GM12878 (cell line): ENCODE results near the gene PIEZO2. TPM values are rescaled to one million over a fixed set of nuclear protein-coding genes. Genes with fewer than 3 reads are reported as not detected.

Source experiments
- ATAC-seq: fragments of 200-7000 bp; cut with Tn5 transposase; 3 replicates; pipeline ENCODE4 v1.9.1; 2020; ENCODE audit warnings: mild to moderate bottlenecking, moderate library complexity
- BruUV-seq: library from RNA; stranded (reverse); fragments of 400-500 nt; replicated peaks from 2 replicates; lab custom pipeline; 2021; lab: Mats Ljungman, UMichigan
- CTCF ChIA-PET: fragments of 300-600 bp; sonication (Branson Sonifier 250); formaldehyde crosslinking; extraction: SDS; loops from one replicate; lab custom pipeline; 2021; ENCODE audit warnings: inconsistent platforms; lab: Yijun Ruan, JAX
- POLR2A ChIA-PET: fragments of 350-600 bp; formaldehyde crosslinking; extraction: SDS; loops from one replicate; lab custom pipeline; 2021; ENCODE audit warnings: inconsistent platforms; lab: Charles Lee
- RAD21 ChIA-PET: fragments of 300-600 bp; sonication (Branson Sonifier 250); formaldehyde crosslinking; loops from one replicate; lab custom pipeline; 2023; ENCODE audit warnings: antibody characterized with exemption; ENCODE audit not compliant: unreplicated experiment; lab: Charles Lee
- SMC1A ChIA-PET: fragments of 300-600 bp; sonication (Branson Sonifier 250); formaldehyde crosslinking; loops from one replicate; lab custom pipeline; 2023; ENCODE audit not compliant: unreplicated experiment, uncharacterized antibody; lab: Charles Lee
- DNase-seq: peaks from one replicate; pipeline ENCODE4 v3.0.0-alpha.2; 2011; ENCODE audit warnings: low read depth, low spot score
- FAIRE-seq: peaks from 3 replicates; lab custom pipeline; 2011; peaks lifted over from hg19 to GRCh38; lab: Jason Lieb, UNC
- H2AFZ ChIP-seq: 2 replicates; pipeline ENCODE4 v1.6.0; 2011; ENCODE audit warnings: low read depth, low read length, control low read depth; ENCODE audit not compliant: control insufficient read depth
- H3K27ac ChIP-seq: 2 replicates; pipeline ENCODE4 v1.5.1; 2011; ENCODE audit warnings: control low read depth; ENCODE audit not compliant: control insufficient read depth, insufficient read depth
- H3K27me3 ChIP-seq, 2 experiments: replicated peaks in 1 of 2; 2 replicates each; pipeline versions ENCODE4 v1.6.0 to v1.6.1; 2011; ENCODE audit warnings: low read length in 1 of 2; ENCODE audit not compliant: control insufficient read depth in 2 of 2, insufficient read depth in 2 of 2
- H3K36me3 ChIP-seq, 2 experiments: 2 replicates each; pipeline ENCODE4 v1.5.1; 2011; ENCODE audit warnings: low read length in 1 of 2; ENCODE audit not compliant: control insufficient read depth in 2 of 2, insufficient read depth in 2 of 2
- H3K4me1 ChIP-seq: 2 replicates; pipeline ENCODE4 v1.6.1; 2011; ENCODE audit warnings: mild to moderate bottlenecking, low read length, moderate library complexity, mixed read lengths; ENCODE audit not compliant: control insufficient read depth, insufficient read depth
- H3K4me2 ChIP-seq: 2 replicates; pipeline ENCODE4 v1.6.0; 2011; ENCODE audit warnings: control low read depth; ENCODE audit not compliant: control insufficient read depth, insufficient read depth
- H3K4me3 ChIP-seq: fragments of 200-600 bp; sonication (generic); 2 replicates; pipeline ENCODE4 v1.5.1; 2016
- H3K79me2 ChIP-seq: 2 replicates; pipeline ENCODE4 v1.6.0; 2011; ENCODE audit warnings: low read length; ENCODE audit not compliant: control insufficient read depth, insufficient read depth
- H3K9ac ChIP-seq: 2 replicates; pipeline ENCODE4 v1.8.0; 2011; ENCODE audit warnings: low read length, control low read depth, mixed read lengths; ENCODE audit not compliant: control insufficient read depth, insufficient read depth
- H3K9me3 ChIP-seq: replicated peaks from 3 replicates; pipeline ENCODE4 v1.5.1; 2011; ENCODE audit warnings: mild to moderate bottlenecking, low read length; ENCODE audit not compliant: control insufficient read depth, insufficient read depth
- H4K20me1 ChIP-seq: 2 replicates; pipeline ENCODE4 v1.6.0; 2011; ENCODE audit not compliant: control insufficient read depth, insufficient read depth
- CBX5 ChIP-seq: sonication (generic); IDR thresholded peaks from 2 replicates; pipeline ENCODE4 v1.6.1; 2016; ENCODE audit warnings: low read depth, moderate library complexity, mild to moderate bottlenecking, inconsistent platforms
- CEBPB ChIP-seq, 2 experiments: fragments of 150-350 bp in 1 of 2; IDR thresholded peaks; 2 replicates each; pipeline ENCODE4 v1.6.1; 2012 to 2014; ENCODE audit warnings: low read depth in 2 of 2, low read length in 2 of 2, borderline replicate concordance in 1 of 2, inconsistent platforms in 1 of 2
- E2F4 ChIP-seq: IDR thresholded peaks from 2 replicates; pipeline ENCODE4 v1.6.1; 2012; ENCODE audit warnings: low read depth, low read length, improper control_type of control experiment
- EZH2 ChIP-seq: IDR thresholded peaks from 2 replicates; pipeline ENCODE4 v1.6.1; 2012; ENCODE audit warnings: low read depth, mild to moderate bottlenecking, control low read depth, inconsistent platforms, low read length, borderline replicate concordance; ENCODE audit not compliant: control insufficient read depth
- IRF4 ChIP-seq: IDR thresholded peaks from 2 replicates; pipeline ENCODE4 v1.6.1; 2011; ENCODE audit warnings: low read depth, low read length
- JUNB ChIP-seq: IDR thresholded peaks from 2 replicates; pipeline ENCODE4 v1.6.1; 2016; ENCODE audit warnings: antibody characterized with exemption, mild to moderate bottlenecking
- KLF5 ChIP-seq: fragments of 450-650 bp; IDR thresholded peaks from 2 replicates; pipeline ENCODE4 v1.6.1; 2014; ENCODE audit warnings: mild to moderate bottlenecking; ENCODE audit not compliant: partially characterized antibody
- POLR2AphosphoS5 ChIP-seq: IDR thresholded peaks from 2 replicates; pipeline ENCODE4 v1.6.1; 2011; ENCODE audit warnings: mild to moderate bottlenecking, low read length, inconsistent platforms
- RAD51 ChIP-seq: fragments of 450-650 bp; IDR thresholded peaks from 2 replicates; pipeline ENCODE4 v1.6.1; 2016; ENCODE audit warnings: moderate library complexity, mild to moderate bottlenecking, inconsistent platforms
- RB1 ChIP-seq: fragments of 450-650 bp; formaldehyde crosslinking; IDR thresholded peaks from 2 replicates; pipeline ENCODE4 v1.6.1; 2017; ENCODE audit warnings: mild to moderate bottlenecking, borderline replicate concordance
- RBBP5 ChIP-seq: fragments of 200-600 bp; sonication (generic); conservative IDR thresholded peaks from 2 replicates; pipeline ENCODE4 v1.6.1; 2016
- USF1 ChIP-seq: IDR thresholded peaks from 2 replicates; pipeline ENCODE4 v1.6.1; 2011; ENCODE audit warnings: borderline replicate concordance, low read depth, mild to moderate bottlenecking, moderate library complexity, mixed read lengths, low read length; ENCODE audit not compliant: insufficient read depth; ENCODE audit errors: extremely low read length
- ZNF24 ChIP-seq: fragments of 450-650 bp; IDR thresholded peaks from 2 replicates; pipeline ENCODE4 v1.6.1; 2017; ENCODE audit warnings: antibody characterized with exemption, mild to moderate bottlenecking
- ZNF592 ChIP-seq: fragments of 450-650 bp; IDR thresholded peaks from 2 replicates; pipeline ENCODE4 v1.6.1; 2017; ENCODE audit warnings: mild to moderate bottlenecking, moderate library complexity
- WGBS: methylation state at CpG from one replicate; pipeline ENCODE4 v1.1.6; 2016; ENCODE audit warnings: low lambda C conversion rate; ENCODE audit not compliant: insufficient replicate concordance, insufficient coverage; ENCODE audit errors: missing lambda C conversion rate; 5-methylcytosine and 5-hydroxymethylcytosine counted together
- in situ Hi-C: fragments of 300-500 bp; cut with MboI; formaldehyde crosslinking; loops from 9 replicates; pipeline ENCODE4 v1.14.3; 2018; ENCODE audit warnings: mixed read lengths
- intact Hi-C: fragments of 100-400 bp; cut with micrococcal nuclease; formaldehyde crosslinking; loops from one replicate; pipeline ENCODE4 v1.14.2; 2022; ENCODE audit not compliant: unreplicated experiment
- polyA plus RNA-seq, 11 experiments: library from polyadenylated mRNA; depleted of rRNA in 4 of 11; unstranded in 6 of 11; stranded (reverse) in 5 of 11; fragments of >200 nt; fragmentation: Nextera tagmentation in 4 of 11; fragmentation: Illumina TruSeq in 1 of 11; extraction: Ambion mirVana in 4 of 11; extraction: Trizol in 1 of 11; gene quantifications; 1 replicate in 1 of 11; 2 replicates in 10 of 11; pipeline versions ENCODE4 v1.2.1 to v1.2.3, GENCODE V29; 2011 to 2016; ENCODE audit warnings: inconsistent platforms in 2 of 11, missing spikeins in 2 of 11, low read depth in 1 of 11
- total RNA-seq, 4 experiments: library from RNA; depleted of rRNA in 3 of 4; stranded (reverse); fragments of >200 nt in 3 of 4; fragmentation: Illumina TruSeq in 1 of 4; extraction: Trizol in 1 of 4; gene quantifications; 2 replicates each; pipeline versions ENCODE4 v1.2.1 to v1.2.3, GENCODE V29; 2013 to 2021

Gene PIEZO2
- total and polyA plus RNA-seq, 10 of the 15 experiments (the other 5 are each of a cell fraction or from before 2014, with no cell fraction given): 6.7 to 42.3 (median 27.4) TPM

GRCh38 chr18:10752382-10752781 lies 397.0 kb downstream of the PIEZO2 start:
- Histone ChIP-seq H3K79me2 (no peaks in the 10 kb centered on the region), H3K9me3 (no peaks in the 10 kb centered on the region), H2AFZ (no peak overlapping the region), H3K4me2 (no peak overlapping the region), H3K9ac (no peak overlapping the region), H4K20me1 (no peaks in the 10 kb centered on the region), H3K4me3 (no peak overlapping the region), H3K27me3 (no peaks in the 10 kb centered on the region), H3K36me3 (peaks cover 0 to 25% of the 10 kb centered on the region in 2 experiments), H3K27ac (no peak overlapping the region), H3K4me1 (no peaks in the 10 kb centered on the region)
- in situ Hi-C loops (no loop called here), intact Hi-C loops (no loop called here)
- ChIA-PET SMC1A (interaction anchor here (1.3 kb wide), 2 partner anchors 19 to 99 kb away, joined by 3 read pairs; no protein-coding TSS in a partner anchor), CTCF (no interaction called here), POLR2A (no interaction called here), RAD21 (interaction anchor here (1.0 kb wide), 1 partner anchor 17 kb away, joined by 3 read pairs; no protein-coding TSS in a partner anchor)
- DNase-seq (no peak), ATAC-seq (no peak), FAIRE-seq (peak; percentile 47)
- no TSS peak for BruUV-seq
- WGBS: 43% methylated on average over 8 of the region's 8 CpGs
- TF ChIP-seq CEBPB (IDR thresholded peaks at IDR 0.05; ENCODE audit: borderline replicate concordance in 1 of 2, low read depth in 2 of 2, low read length in 2 of 2) (no peak), ZNF24 (no peak), RB1 (no peak), EZH2 (no peak), E2F4 (no peak), KLF5 (no peak), POLR2AphosphoS5 (no peak), RAD51 (no peak), USF1 (no peak), CBX5 (no peak), ZNF592 (no peak), RBBP5 (no peak), IRF4 (no peak), JUNB (no peak)
